Measurements from ENCODE around the gene GPR155. TPM values are rescaled to one million over a fixed set of nuclear protein-coding genes. Genes with fewer than 3 reads are reported as not detected.

GPR155 gene, protein sequence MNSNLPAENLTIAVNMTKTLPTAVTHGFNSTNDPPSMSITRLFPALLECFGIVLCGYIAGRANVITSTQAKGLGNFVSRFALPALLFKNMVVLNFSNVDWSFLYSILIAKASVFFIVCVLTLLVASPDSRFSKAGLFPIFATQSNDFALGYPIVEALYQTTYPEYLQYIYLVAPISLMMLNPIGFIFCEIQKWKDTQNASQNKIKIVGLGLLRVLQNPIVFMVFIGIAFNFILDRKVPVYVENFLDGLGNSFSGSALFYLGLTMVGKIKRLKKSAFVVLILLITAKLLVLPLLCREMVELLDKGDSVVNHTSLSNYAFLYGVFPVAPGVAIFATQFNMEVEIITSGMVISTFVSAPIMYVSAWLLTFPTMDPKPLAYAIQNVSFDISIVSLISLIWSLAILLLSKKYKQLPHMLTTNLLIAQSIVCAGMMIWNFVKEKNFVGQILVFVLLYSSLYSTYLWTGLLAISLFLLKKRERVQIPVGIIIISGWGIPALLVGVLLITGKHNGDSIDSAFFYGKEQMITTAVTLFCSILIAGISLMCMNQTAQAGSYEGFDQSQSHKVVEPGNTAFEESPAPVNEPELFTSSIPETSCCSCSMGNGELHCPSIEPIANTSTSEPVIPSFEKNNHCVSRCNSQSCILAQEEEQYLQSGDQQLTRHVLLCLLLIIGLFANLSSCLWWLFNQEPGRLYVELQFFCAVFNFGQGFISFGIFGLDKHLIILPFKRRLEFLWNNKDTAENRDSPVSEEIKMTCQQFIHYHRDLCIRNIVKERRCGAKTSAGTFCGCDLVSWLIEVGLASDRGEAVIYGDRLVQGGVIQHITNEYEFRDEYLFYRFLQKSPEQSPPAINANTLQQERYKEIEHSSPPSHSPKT
- total RNA-seq (17.3 TPM), polyA plus RNA-seq (7.3 TPM)

DNA sequence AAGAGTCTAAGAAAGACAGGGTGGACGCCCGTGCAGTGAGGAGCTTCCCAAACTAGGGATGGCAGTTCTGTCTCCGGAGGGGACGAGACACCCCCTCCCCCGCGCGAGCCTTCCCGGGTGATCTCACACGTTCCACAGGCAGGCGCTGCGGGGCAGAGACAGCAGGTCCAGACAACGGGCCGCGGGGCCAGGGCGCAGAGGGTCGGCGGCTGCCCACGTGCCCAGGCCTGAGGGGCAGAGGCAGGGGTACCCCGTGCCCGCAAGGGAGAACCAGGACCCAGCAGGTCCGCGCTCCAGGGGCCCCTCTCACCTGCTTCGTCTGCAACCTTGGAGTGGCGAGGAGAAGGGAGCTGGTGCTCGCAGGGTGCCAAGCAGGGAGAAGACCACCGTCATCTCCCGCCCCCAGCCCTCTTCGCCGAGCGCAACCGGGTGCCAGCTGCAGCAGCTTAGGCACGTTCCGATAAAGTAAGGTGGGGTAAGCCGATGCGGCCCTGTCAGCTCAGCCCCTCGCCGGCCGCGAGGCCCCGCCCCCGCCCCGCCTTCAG lies at the start of gene GPR155:
Gene GPR155 (minus strand): TSS at position 467 of the 545 bp plus-strand sequence. CDS start 5,073 bp downstream, outside the sequence.
- under 1% methylated on average over 42 of the region's 42 CpGs for WGBS
- H3K27ac ChIP-seq (ENCODE audit: low read depth) = peak within 1 kb of the TSS; percentile 59
- no peaks in the 10 kb centered on the region for H3K4me1 ChIP-seq (ENCODE audit: insufficient read depth)
- DNase-seq (ENCODE audit: extremely low spot score) = peak; percentile 14
- peaks cover 2% of the 10 kb centered on the region for H3K36me3 ChIP-seq (ENCODE audit: insufficient read depth)
- H3K4me3 ChIP-seq (ENCODE audit: low read depth, low read length) = peak within 1 kb of the TSS; percentile 76

DNA sequence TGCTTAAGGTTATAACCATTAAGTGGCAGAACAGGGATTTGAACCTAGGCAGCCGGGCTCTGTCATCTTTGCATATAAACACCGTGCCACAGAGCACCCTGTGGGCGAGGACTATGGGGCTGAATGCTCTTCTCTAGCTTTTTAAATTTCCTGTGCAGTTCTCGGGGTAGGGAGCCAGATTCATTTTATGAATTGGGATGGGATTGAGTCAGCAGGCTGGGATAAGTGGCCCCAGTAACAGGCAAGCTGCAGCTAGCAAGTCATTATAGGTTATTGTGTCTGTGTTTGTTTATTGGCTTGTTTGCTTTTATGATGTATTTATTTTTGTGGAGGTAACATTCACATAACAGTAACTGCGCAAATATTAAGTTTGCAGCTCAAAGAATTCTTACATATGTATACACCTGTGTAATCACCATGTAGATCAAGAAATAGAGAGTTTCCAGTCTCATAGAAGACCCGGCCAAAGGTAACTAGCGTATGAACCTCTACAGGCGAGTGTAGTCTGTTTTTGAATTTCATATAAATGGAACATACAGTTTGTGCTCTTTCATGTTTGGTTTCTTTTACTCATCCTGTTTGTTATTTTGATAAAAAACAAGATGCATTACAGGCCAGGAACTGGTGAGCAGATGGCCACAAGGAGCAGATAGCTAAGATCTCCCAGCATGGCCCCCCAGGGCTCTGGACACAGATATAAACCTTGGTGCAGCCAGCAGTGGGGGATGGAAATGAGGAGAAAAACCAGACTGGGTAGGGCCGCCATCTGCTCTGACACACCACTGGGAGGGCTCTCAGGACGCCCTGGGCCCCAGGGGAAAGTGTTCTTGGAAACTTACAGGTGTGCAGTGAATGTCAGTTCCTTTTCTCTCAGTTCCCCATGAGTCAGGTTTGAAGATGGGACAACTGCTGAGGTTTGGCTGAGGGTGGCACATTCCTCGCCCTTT lies 49.2 kb upstream of the GPR155 start:
- peak; percentile 18 for DNase-seq (ENCODE audit: extremely low spot score)
- H3K4me3 ChIP-seq (ENCODE audit: low read depth, low read length) = no peak overlapping the region

DNA sequence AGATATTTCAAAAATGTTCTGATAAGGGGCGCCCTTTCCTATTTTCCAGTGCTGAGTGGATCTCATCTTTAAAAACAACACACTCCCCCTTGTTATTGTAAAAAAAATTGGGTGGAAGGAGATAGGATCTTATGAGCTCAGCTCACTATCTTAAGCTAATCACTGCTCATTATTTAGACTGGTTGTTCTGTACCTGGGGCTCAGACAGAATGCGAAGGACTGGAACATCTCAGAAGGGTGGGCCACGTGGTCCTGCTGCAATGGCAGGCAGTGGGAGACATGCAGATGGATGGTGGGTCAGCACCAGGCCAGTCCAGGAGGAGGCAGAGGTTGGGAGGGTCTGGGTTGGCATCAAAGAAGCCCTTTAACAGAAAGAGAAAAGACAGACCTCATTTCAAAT lies 48.3 kb upstream of the GPR155 start:
- WGBS = 70% methylated on average over 3 of the region's 3 CpGs
- H3K27ac ChIP-seq (ENCODE audit: low read depth) = no peak overlapping the region
- no peak for DNase-seq (ENCODE audit: extremely low spot score)
- H3K4me1 ChIP-seq (ENCODE audit: insufficient read depth) = no peaks in the 10 kb centered on the region
- H3K4me3 ChIP-seq (ENCODE audit: low read depth, low read length) = no peak overlapping the region
- H3K36me3 ChIP-seq (ENCODE audit: insufficient read depth) = no peaks in the 10 kb centered on the region

More for the DNA sequence above, 49.2 kb upstream of the GPR155 start:
- Histone ChIP-seq H3K36me3 (ENCODE audit: insufficient read depth) (no peaks in the 10 kb centered on the region), H3K27ac (ENCODE audit: low read depth) (no peak overlapping the region), H3K4me1 (ENCODE audit: insufficient read depth) (no peaks in the 10 kb centered on the region)
- 83% methylated on average over 11 of the region's 11 CpGs for WGBS

DNA sequence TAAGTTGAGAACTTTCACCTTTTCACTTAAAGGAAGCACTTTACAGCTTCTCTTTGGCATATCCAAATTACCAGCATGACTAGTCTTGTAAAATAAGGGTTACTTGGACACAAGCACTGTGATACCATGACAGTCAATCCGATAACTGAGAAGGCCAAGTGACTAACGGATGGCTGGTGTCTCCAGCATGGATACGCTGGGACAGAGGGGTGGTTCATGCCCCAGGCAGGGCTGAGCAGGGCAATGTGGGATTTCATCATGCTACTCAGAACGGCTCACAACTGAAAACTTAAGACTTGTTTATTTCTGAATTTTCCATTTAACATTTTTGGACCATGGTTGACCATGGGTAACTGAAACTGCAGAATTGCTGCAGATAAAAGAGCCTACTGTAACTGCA lies 43.1 kb upstream of the GPR155 start:
- Histone ChIP-seq H3K36me3 (ENCODE audit: insufficient read depth) (no peaks in the 10 kb centered on the region), H3K27ac (ENCODE audit: low read depth) (no peak overlapping the region), H3K4me1 (ENCODE audit: insufficient read depth) (no peaks in the 10 kb centered on the region), H3K4me3 (ENCODE audit: low read depth, low read length) (no peak overlapping the region)
- no peak for DNase-seq (ENCODE audit: extremely low spot score)
- WGBS = 71% methylated on average over 4 of the region's 4 CpGs

DNA sequence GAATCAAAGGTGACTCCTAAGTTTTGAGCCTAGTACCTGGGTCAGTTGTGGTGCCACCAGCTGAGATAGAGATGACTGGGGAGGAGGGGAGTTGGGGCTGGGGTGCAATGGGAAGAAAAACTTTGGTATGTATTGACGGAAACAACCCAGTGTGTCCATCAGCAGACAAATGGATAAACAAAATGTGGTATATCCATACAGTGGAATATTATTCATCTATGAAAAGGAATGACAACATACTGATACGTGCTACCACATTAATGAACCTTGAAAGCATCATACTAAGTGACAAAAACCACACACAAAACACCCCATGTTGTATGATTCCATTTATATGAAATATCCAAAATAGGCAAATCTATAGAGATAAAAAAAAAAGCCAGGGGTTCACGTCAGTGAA lies 41.1 kb upstream of the GPR155 start:
- no peak overlapping the region for H3K27ac ChIP-seq (ENCODE audit: low read depth)
- H3K4me3 ChIP-seq (ENCODE audit: low read depth, low read length) = no peak overlapping the region
- DNase-seq (ENCODE audit: extremely low spot score) = no peak
- no peaks in the 10 kb centered on the region for H3K4me1 ChIP-seq (ENCODE audit: insufficient read depth)
- WGBS = 97% methylated on average over 3 of the region's 3 CpGs
- H3K36me3 ChIP-seq (ENCODE audit: insufficient read depth) = no peaks in the 10 kb centered on the region

DNA sequence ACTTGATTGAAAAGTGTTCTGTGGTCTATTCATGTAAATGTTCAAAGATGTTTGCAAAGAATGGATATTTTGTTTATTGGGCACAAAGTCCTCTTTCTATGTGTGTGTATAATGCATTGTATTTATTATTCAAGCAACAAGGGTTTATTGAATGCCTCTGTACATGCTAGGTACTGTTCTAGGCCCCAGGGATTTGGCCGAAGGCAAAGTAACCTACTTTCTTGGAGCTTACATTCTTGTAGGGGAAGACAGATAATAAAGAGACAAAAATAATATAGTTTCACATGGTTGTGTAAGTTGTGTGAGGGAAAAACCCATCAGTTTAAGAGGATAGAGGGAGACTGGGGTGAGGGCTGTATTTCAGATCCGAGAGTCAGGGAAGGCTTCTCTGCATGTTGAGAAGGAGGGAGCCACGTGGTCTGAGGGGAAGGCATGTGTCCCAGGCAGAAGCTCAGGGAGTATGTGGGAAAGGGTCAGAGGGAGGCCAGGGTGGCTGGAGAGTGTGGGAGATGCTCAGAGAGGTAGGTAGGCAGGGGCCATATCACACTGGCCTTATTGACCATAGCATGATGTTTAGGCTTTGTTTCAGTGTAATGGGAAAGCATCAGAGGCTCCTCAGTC lies 40.4 kb upstream of the GPR155 start:
- H3K36me3 ChIP-seq (ENCODE audit: insufficient read depth) = no peaks in the 10 kb centered on the region
- no peak overlapping the region for H3K4me3 ChIP-seq (ENCODE audit: low read depth, low read length)
- WGBS = 87% methylated on average over 3 of the region's 3 CpGs
- H3K4me1 ChIP-seq (ENCODE audit: insufficient read depth) = no peaks in the 10 kb centered on the region
- H3K27ac ChIP-seq (ENCODE audit: low read depth) = no peak overlapping the region
- no peak for DNase-seq (ENCODE audit: extremely low spot score)

DNA sequence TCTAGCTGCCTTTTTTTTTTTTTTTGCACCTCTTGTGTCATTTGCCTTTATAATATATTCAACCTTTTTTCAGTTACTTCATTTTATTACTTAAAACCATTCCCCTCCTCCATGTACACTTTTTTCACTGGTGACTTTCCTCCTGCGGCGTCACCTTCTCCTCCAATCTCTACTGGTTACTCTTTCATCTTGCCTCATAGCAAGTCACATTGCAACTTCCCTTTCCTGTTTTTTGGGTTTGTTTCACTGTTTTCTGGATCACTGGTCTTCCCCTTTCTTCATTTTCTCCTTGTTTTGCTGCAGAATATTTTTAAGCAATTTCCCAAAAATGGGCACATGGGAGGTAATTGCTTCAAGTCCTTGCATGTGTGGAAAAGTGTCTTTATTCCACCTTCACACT lies 37.7 kb upstream of the GPR155 start:
- Histone ChIP-seq H3K4me1 (ENCODE audit: insufficient read depth) (peaks cover 1% of the 10 kb centered on the region), H3K4me3 (ENCODE audit: low read depth, low read length) (no peak overlapping the region), H3K36me3 (ENCODE audit: insufficient read depth) (no peaks in the 10 kb centered on the region), H3K27ac (ENCODE audit: low read depth) (no peak overlapping the region)
- 87% methylated on average over 2 of the region's 2 CpGs for WGBS
- DNase-seq (ENCODE audit: extremely low spot score) = no peak

DNA sequence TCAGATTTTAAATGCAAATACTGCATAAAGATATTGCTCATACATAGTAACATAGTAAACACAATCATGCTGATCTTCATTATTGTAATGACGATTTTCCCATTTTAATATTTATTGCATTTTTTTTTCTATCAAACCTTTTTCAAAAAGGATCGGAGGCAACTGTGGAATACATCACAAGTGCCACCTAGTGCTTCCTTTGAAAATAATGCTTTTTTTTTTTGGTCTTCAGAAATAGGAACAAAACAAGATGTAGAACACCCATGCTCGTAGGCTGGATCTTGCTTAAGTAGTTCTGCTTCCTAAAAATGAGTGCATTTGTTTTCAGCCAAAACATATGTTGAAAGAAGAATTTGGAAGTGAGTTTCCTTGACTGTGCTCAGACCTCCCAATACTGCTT lies 35.7 kb upstream of the GPR155 start:
- Histone ChIP-seq H3K4me1 (ENCODE audit: insufficient read depth) (peaks cover 1% of the 10 kb centered on the region), H3K4me3 (ENCODE audit: low read depth, low read length) (no peak overlapping the region), H3K36me3 (ENCODE audit: insufficient read depth) (no peaks in the 10 kb centered on the region), H3K27ac (ENCODE audit: low read depth) (no peak overlapping the region)
- WGBS = 21% methylated on average over 3 of the region's 3 CpGs
- DNase-seq (ENCODE audit: extremely low spot score) = no peak

DNA sequence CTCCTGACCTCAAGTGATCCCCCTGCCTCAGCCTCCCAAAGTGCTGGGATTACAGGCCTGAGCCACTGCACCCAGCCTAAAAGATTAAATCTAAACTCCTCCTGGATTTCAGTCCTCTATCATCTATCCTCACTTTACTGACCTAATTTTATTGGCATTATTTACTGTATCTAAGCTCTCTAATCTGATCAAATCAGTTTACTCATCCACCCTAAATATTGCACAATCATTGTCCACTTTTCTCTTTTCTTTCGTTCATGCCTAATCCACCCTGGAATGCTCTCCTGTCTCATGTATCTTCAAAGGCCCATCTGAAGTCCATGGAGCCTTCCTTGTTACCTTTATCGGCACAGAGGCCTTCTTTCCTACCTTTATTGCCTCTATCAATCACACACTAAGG lies 31.6 kb upstream of the GPR155 start:
- Histone ChIP-seq H3K27ac (ENCODE audit: low read depth) (no peak overlapping the region), H3K4me3 (ENCODE audit: low read depth, low read length) (no peak overlapping the region), H3K4me1 (ENCODE audit: insufficient read depth) (peaks cover 1% of the 10 kb centered on the region), H3K36me3 (ENCODE audit: insufficient read depth) (no peaks in the 10 kb centered on the region)
- whole genome bisulfite sequencing = 61% methylated on average over 2 of the region's 2 CpGs
- DNase-seq (ENCODE audit: extremely low spot score) = no peak

DNA sequence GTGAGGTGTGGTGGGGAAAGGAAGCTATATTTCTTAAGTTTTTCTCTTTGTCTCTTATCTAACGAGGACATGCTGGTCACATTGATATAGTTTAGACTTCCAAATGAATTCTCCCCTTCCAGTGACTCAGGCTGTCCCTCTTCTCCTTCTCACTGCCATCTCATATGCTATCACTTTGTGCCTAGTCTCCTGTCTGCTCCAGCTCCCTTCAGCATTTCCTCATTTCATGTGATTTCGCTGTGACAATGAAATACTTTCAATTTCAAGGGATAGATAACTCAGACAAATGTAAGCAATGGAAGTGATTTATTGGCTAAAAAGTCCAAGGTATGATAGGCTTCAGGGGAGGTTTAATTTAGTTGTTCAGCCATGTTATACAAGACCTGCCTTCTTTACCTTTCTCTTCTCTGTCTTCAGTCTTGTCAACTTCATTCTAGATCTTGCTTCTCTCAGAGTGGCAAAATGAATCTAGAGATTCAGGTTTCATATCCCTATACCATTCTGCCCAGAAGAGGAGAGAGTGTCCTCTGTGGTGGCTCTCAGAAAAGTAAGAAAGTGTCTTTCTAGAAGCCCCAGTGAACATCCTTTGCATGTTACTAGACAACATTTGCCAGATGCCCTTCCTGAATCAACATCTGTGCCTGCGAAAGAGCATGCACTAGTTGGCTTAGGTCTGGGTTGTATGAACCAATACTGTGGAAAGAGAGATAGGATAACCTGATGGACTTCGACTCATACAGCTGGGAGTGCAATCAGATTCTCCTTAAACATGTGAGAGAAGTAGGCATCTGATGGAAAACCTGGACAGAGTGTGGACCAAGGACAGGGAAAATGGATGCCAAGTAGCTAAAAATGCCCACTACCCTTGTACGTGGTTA lies 29.9 kb upstream of the GPR155 start:
- DNase-seq (ENCODE audit: extremely low spot score) = no peak
- no peak overlapping the region for H3K27ac ChIP-seq (ENCODE audit: low read depth)
- peaks cover 1% of the 10 kb centered on the region for H3K4me1 ChIP-seq (ENCODE audit: insufficient read depth)
- no peak overlapping the region for H3K4me3 ChIP-seq (ENCODE audit: low read depth, low read length)
- no peaks in the 10 kb centered on the region for H3K36me3 ChIP-seq (ENCODE audit: insufficient read depth)
- 83% methylated on average over 5 of the region's 5 CpGs for WGBS

DNA sequence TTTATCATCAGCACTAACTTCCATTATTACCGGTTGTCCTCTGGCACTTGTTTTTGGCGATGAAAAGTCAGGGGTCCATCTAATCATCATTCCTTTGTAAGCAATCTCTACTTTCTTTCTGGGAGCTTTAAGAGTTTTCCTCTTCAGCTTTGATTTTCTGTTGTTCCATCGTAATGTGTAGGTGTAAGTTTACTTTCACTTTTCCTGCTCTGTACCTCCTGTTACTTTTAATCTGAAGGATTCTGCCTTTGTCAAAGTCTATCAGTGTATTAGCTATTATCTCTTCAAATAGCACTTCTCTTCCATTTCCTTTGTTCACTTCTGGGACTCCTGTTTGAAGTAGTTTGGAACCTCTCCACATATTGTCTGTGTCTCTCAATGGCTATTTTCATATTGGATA lies 25.5 kb upstream of the GPR155 start:
- Histone ChIP-seq H3K4me3 (ENCODE audit: low read depth, low read length) (no peak overlapping the region), H3K4me1 (ENCODE audit: insufficient read depth) (no peaks in the 10 kb centered on the region), H3K36me3 (ENCODE audit: insufficient read depth) (no peaks in the 10 kb centered on the region), H3K27ac (ENCODE audit: low read depth) (no peak overlapping the region)
- WGBS = 89% methylated on average over 3 of the region's 3 CpGs
- DNase-seq (ENCODE audit: extremely low spot score) = no peak
